ENCODE results near the gene MBD6.
"Not testable (repeated sequence)": the region's sequence is repeated elsewhere in the genome, so short reads cannot be mapped to it uniquely, and the experiment has no call there.

The MBD6 gene

GRCh38 chr12:57568838-57569237 is 46.2 kb downstream of the MBD6 start:
- no peak for DNase-seq (ENCODE audit: extremely low read depth in 1 of 2, low read depth in 1 of 2)

GRCh38 chr12:57569858-57570257 is 47.2 kb downstream of the MBD6 start:
- no peak for DNase-seq (ENCODE audit: extremely low read depth in 1 of 2, low read depth in 1 of 2)

DNA sequence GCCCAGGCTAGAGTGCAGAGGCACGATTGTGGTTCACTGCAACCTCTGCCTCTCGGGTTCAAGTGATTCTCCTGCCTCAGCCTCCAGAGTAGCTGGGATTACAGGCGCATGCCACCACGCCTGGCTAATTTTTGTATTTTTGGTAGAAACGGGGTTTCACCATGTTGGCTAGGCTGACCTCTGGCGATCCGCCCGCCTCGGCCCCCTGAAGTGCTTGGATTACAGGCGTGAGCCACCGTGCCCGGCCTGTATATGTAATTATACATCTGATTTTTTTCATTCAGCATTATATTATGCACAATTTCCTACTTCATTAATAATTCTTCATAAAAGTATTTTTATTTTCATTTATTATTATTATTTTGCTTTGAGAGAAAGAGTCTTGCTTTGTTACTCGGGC is 47.8 kb downstream of the MBD6 start:
- DNase-seq (ENCODE audit: extremely low read depth in 1 of 2, low read depth in 1 of 2): not testable (repeated sequence)

GRCh38 chr12:57571926-57572762 is 49.5 kb downstream of the MBD6 start:
- no peak for DNase-seq (ENCODE audit: extremely low read depth in 1 of 2, low read depth in 1 of 2)

DNA sequence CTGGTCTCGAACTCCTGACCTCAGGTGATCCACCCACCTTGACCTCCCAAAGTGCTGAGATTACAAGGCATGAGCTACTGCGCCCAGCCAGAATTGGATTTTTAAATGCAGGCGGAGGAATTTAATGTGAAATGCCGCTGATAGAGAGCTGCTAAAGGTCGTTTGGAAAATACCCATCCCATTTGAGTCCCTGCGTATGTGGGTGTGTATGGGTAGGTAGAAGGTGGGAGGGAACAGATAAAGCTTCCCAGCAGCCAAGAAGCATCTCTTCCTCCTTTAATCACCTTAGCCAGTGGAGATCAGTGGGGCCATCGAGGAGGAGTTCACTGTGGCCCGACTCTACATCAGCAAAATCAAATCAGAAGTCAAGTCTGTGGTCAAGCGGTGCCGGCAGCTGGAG is 52.2 kb downstream of the MBD6 start:
- DNase-seq (ENCODE audit: extremely low read depth in 1 of 2, low read depth in 1 of 2): no peak

DNA sequence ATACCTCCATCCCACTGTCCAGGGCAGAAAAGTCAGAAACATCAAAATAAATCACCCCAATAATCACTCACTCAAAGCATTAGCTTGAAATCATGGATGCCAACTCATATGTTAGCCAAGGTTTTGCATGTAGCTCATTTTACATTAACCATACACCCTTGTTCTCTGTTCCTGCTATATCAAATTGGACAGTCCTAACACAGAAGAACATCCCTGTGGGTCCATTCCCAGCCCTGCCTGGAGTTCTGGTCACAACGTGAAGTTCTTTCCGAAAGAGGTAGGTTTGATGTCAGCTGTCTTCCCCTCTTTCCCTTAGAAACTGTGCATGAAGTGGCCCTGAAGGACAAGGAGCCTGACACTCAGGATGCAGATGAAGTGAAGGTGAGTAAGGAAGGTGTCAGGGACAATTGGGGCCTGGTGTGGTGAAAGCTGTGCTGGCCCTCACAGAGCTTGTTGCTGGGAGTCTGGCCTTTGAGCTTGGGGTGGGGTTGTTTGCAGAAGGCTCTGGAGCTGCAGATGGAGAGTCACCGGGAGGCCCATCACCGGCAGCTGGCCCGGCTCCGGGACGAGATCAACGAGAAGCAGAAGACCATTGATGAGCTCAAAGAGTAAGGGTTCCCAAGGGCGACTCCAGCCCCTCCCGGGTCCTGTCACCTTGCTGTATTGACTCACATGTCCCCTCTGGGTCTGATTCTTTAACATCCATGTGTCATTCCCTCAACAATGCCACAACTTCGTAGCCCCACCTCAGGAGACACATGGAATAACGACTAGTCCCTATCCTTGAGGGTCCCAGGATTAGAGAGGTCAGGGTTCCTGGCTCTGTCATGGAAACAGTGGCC is 53.4 kb downstream of the MBD6 start:
- DNase-seq (ENCODE audit: extremely low read depth in 1 of 2, low read depth in 1 of 2): no peak

DNA sequence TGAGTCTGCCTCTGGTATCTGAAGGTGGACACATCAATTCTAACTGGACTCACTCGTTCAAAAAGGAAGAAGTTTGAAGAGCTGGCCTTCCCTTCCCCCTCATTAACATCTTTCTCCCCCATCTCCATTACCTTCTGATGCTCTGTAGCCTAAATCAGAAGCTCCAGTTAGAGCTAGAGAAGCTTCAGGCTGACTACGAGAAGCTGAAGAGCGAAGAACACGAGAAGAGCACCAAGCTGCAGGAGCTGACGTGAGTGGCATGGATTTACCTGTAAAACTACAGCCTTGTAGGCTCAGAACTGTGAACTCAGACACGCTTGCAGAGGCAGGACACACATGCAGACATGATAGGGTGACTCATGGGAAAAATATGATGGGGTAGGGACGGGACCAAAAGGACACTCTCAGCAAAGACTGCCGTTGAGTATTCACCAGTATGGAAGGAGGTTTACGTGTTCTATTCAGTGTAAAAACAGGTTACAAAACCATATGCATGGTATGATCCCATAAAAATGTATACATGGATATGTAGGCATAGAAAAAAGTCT is 54.1 kb downstream of the MBD6 start:
- DNase-seq (ENCODE audit: extremely low read depth in 1 of 2, low read depth in 1 of 2): no peak

GRCh38 chr12:57577981-57578758 is 55.5 kb downstream of the MBD6 start:
- no peak for DNase-seq (ENCODE audit: extremely low read depth in 1 of 2, low read depth in 1 of 2)

DNA sequence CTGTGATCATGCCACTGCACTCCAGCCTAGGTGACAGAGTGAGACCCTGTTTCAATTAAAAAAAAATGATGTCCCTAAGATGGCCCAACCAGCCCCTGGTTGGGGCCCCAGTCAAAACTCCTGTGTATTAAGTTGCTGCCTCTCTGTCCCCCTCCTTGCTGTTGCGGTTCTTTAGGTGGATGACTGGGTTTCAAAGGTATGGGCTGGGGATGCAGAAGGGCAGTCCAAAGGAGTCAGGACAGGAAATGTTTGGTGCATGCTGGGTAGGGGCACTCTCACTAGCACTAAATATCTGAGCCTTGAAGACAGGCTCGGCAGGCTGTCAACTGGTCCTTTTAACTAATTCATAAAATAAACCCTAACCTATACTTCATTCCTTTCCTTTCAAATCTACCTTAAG is 56.4 kb downstream of the MBD6 start:
- no peak for DNase-seq (ENCODE audit: extremely low read depth in 1 of 2, low read depth in 1 of 2)

All from activated CD8-positive, alpha-beta memory T cell treated with anti-CD3 and anti-CD28 coated beads for 1 hour (primary cell).